ENCODE data around the gene NMNAT3. TPM values are rescaled to one million over a fixed set of nuclear protein-coding genes. Genes with fewer than 3 reads are reported as not detected.

The NMNAT3 gene
- polyA plus RNA-seq, 1 of the 3 experiments (the other 2 are of a cell fraction) = not detected

DNA sequence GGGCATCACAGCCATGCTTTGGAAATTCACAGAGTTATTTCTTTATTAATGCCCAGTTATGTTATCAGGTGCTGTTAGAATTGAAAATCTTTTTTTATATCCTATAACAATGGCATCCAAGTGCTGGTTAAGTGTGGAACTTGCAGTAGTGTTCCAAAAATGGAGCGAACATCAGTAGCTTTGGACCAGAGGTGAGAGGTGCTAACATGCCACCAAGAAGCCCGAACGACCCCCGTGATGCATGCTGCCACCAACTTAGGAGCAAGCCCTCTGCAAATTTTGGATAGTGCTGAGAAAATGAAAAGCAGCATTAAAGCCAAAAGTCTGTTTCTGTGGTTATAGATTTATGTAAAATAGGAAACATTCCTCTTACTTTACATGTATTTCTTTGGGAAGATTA, 163.0 kb downstream of the NMNAT3 start (continued):
- TF ChIP-seq, protein P1, sequence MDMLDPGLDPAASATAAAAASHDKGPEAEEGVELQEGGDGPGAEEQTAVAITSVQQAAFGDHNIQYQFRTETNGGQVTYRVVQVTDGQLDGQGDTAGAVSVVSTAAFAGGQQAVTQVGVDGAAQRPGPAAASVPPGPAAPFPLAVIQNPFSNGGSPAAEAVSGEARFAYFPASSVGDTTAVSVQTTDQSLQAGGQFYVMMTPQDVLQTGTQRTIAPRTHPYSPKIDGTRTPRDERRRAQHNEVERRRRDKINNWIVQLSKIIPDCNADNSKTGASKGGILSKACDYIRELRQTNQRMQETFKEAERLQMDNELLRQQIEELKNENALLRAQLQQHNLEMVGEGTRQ (IDR thresholded peaks at IDR 0.05; ENCODE audit: borderline replicate concordance, low read depth, low read length) = no peak
- no peak for TF ChIP-seq FOXJ3 (CRISPR knock-in tag; IDR thresholded peaks at IDR 0.05)
- TF ChIP-seq, protein P2, sequence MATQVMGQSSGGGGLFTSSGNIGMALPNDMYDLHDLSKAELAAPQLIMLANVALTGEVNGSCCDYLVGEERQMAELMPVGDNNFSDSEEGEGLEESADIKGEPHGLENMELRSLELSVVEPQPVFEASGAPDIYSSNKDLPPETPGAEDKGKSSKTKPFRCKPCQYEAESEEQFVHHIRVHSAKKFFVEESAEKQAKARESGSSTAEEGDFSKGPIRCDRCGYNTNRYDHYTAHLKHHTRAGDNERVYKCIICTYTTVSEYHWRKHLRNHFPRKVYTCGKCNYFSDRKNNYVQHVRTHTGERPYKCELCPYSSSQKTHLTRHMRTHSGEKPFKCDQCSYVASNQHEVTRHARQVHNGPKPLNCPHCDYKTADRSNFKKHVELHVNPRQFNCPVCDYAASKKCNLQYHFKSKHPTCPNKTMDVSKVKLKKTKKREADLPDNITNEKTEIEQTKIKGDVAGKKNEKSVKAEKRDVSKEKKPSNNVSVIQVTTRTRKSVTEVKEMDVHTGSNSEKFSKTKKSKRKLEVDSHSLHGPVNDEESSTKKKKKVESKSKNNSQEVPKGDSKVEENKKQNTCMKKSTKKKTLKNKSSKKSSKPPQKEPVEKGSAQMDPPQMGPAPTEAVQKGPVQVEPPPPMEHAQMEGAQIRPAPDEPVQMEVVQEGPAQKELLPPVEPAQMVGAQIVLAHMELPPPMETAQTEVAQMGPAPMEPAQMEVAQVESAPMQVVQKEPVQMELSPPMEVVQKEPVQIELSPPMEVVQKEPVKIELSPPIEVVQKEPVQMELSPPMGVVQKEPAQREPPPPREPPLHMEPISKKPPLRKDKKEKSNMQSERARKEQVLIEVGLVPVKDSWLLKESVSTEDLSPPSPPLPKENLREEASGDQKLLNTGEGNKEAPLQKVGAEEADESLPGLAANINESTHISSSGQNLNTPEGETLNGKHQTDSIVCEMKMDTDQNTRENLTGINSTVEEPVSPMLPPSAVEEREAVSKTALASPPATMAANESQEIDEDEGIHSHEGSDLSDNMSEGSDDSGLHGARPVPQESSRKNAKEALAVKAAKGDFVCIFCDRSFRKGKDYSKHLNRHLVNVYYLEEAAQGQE (IDR thresholded peaks at IDR 0.05; ENCODE audit: low read depth, low read length) = no peak

Small RNA genes within 50 kb of the gene (small RNA-seq; reads per million reads assigned to genes)
- 0 reads per million in 7 experiments for gene RN7SL724P

Other genes starting within 250 kb of the NMNAT3 start
- not detected in 2 replicates for gene RBP2, start 201.5 kb downstream of the NMNAT3 start, polyA plus RNA-seq (2012; rRNA removed)
- 29.9 and 44.8 TPM in 2 replicates for gene RBP1, start 138.2 kb downstream of the NMNAT3 start, polyA plus RNA-seq (2012; rRNA removed)